ENCODE results near the gene MYADM.

The MYADM gene

GRCh38 chr19:53909471-53910169 is 41.9 kb downstream of the MYADM start:
- no peak for TF ChIP-seq GATA3 (IDR thresholded peaks at IDR 0.05; ENCODE audit: low read depth, low read length)
- TF ChIP-seq GATA2 (IDR thresholded peaks at IDR 0.05; ENCODE audit: low read depth, low read length), result no peak

GRCh38 chr19:53910170-53910518 is 42.5 kb downstream of the MYADM start:
- TF ChIP-seq GATA3 (IDR thresholded peaks at IDR 0.05; ENCODE audit: low read depth, low read length) (no peak), GATA2 (IDR thresholded peaks at IDR 0.05; ENCODE audit: low read depth, low read length) (no peak)

- TF ChIP-seq GATA3 (IDR thresholded peaks at IDR 0.05; ENCODE audit: low read depth, low read length) (no peak), GATA2 (IDR thresholded peaks at IDR 0.05; ENCODE audit: low read depth, low read length) (no peak)
These were observed 45.0 kb downstream of the MYADM start for GRCh38 chr19:53912653-53913052.

GRCh38 chr19:53915000-53915399 is 47.3 kb downstream of the MYADM start:
- TF ChIP-seq GATA2 (IDR thresholded peaks at IDR 0.05; ENCODE audit: low read depth, low read length) (no peak), GATA3 (IDR thresholded peaks at IDR 0.05; ENCODE audit: low read depth, low read length) (no peak)

- TF ChIP-seq GATA2 (IDR thresholded peaks at IDR 0.05; ENCODE audit: low read depth, low read length) (no peak), GATA3 (IDR thresholded peaks at IDR 0.05; ENCODE audit: low read depth, low read length) (no peak)
These were observed 48.3 kb downstream of the MYADM start for GRCh38 chr19:53916004-53916403.

- no peak for TF ChIP-seq GATA2 (IDR thresholded peaks at IDR 0.05; ENCODE audit: low read depth, low read length)
These were observed 49.7 kb downstream of the MYADM start for GRCh38 chr19:53917356-53917755.

Measured in SH-SY5Y (cell line).